HG03378 (cell line): ENCODE measurements around the gene CELF2.
"Not testable (repeated sequence)": the region's sequence is repeated elsewhere in the genome, so short reads cannot be mapped to it uniquely, and the experiment has no call there.

Experiments used
- ATAC-seq: cut with Tn5 transposase; IDR thresholded peaks from one replicate; pipeline ENCODE4 v1.9.1; 2021; ENCODE audit warnings: mild to moderate bottlenecking, moderate library complexity; ENCODE audit not compliant: unreplicated experiment

Gene CELF2

GRCh38 chr10:11017570-11018431, at the start of gene CELF2:
Gene CELF2, plus strand, starts transcription at chr10:11017872. Its CDS starts 218 bp downstream, at chr10:11018090.
- ATAC-seq = peak; percentile 67

DNA sequence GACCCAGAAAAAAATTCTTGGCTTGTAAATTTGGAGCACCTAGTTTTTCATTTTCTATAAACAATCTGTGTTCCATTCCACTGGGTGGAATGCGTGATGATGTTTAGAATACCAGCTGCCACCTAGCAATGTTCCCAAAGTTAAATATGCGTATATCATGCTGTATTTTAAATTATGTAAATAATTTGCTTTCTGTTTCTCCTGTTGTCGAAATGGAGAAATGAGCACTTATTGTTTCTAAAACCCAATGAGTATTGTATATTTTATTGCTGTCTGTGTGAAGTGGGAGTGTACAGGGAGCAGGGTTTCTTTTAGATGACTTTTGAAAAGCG, 49.4 kb upstream of the CELF2 start:
- ATAC-seq = no peak

- ATAC-seq = no peak
Measured at GRCh38 chr10:10973310-10973709, 44.4 kb upstream of the CELF2 start.

GRCh38 chr10:10975647-10976046, 42.0 kb upstream of the CELF2 start:
- ATAC-seq = no peak

DNA sequence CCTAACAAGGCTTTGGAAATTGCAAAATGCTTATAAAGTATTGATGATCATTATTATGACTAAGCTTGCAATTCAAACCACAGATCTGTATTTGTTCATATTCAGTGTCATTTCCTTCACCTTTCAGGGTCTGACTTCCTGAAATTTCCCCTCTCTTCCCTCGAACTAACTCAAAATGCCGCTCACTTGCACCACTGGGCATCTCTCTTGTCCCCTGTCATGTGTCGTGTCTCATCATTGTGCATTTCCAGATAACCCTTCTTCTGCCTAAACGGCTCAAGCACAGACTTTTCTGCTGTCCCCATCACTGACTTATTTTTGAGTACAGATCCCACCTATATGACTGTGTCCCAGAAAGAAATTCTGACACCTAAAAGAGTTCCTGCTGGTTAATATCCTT, 41.0 kb upstream of the CELF2 start:
- no peak for ATAC-seq

DNA sequence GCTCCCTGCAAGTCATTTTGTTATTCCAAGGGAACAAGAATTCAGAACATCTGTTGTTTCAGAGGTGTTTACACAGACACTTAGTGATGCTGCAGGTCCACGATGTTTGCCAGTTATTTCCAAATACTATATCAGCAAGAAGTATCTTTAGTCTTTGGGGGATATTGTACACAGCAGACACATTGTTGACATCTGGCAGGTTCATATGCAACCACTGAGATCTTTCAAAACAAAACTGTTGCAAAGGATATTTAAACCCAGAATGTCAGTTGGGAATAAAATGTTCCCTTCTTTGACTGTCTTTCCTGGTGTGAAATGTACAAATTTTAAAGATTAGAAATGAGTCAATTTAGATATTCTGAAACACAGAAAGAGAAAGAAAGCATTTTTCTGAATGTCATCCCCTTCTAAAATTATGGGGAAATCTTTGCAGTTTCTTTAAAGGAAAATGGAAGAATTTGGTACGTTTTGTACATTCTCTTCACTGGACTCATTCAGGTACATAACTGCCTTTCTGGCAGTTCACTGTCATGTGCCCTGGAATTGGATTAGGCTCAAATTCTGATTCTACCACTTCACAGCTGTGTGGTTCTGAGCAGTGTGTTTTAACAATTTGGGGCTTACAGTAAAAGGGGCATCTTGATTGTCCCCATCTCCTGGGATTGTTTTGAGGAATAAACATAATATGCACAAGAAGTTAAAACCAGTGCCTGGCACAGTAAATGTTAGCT, 40.3 kb upstream of the CELF2 start:
- no peak for ATAC-seq

- no peak for ATAC-seq
Measured at GRCh38 chr10:10977978-10978377, 39.7 kb upstream of the CELF2 start.

DNA sequence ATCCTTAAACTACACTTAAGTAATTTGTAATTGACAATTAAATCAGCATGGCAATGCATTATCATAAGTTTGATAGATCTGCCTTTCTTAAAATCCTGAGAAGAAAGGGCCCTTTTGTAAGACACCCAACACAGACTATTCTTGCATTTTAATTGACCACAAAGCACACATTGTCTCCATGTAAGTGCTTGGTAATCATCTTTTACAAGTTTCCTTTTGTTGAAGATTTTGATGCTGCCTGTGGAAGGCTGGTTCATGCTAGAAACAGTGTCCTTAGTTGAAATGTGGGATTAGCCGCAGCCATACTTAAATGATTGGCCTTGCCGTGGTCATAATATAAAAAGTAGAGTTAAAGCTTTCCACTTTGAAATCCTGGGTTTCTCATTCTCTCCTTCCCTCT, 32.3 kb upstream of the CELF2 start:
- no peak for ATAC-seq

GRCh38 chr10:10986606-10987005, 31.1 kb upstream of the CELF2 start:
- no peak for ATAC-seq

GRCh38 chr10:10987111-10987510, 30.6 kb upstream of the CELF2 start:
- no peak for ATAC-seq

DNA sequence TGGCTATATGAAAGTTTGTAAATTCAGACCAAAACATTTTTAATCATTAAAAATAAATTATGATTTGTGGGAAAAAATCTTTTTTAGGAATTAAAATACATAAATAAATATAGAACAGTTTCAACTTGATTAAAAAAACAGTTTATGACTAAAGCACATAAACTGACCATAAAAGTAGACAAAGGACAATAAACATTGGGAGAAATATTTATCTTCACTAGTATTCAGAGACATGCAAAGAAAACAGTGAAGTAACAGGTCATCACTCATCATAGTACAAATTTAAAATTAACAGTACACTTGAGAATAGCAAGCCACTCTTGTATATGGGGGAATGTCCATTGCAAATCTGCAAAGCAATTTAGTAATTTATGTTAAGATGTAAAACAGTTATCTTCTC, 28.0 kb upstream of the CELF2 start:
- ATAC-seq = no peak

DNA sequence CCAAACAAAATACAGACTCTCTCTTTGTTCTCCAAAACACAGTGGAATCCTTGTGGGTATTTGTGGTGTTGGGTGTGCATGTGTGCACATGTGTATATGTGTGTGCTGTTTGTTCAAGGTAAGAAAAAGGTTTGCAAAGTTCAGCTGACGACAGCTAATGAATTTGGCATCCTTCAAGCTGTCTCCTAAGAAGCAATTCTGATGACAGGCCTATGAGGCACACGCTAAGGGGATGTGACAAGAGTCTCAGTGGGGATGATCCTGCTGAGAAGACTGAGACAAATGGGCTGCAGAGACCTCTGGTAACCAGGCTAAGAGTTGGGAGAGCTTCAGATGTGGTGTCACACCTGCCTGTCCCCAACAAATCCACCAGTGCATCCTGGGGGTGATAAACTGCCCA, 26.5 kb upstream of the CELF2 start:
- no peak for ATAC-seq

DNA sequence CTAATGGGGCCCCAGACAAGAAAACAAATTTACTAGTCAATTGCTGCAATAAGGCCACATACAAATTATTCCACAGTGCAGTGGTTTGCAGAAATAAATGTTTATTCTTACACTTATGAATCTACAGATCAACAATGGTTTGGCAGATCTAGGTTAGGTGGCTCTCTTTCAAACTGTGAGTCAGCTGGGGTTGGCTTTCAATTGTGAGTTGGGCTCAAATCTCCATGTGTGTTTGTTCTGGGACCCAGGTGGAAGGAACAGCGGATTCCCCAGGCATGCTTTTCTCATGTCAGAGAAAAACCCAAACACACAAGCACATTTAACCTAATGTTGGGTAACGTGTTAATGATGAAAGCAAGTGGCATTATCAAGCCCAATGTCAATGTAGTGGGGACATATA, 25.6 kb upstream of the CELF2 start:
- no peak for ATAC-seq

GRCh38 chr10:10992961-10993714, 24.5 kb upstream of the CELF2 start:
- ATAC-seq = no peak

DNA sequence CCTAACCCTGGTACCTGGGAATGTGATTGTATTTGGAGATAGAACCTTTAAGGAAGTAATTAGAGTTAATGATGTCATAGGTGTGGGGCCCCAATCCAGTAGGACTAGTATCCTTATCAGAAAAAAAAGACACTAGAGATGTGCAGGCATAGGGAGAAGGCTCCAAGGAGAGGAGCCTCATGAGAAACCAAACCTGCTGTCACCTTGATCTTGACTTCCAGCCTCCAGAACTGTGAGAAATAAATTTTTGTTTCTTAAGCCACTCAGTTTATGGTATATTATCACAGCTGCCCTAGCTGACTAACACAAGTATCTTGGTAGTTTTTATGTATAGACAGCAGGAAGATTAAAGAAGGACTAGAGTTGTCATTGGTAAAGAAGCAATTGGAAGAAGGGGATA, 23.9 kb upstream of the CELF2 start:
- ATAC-seq = no peak

- ATAC-seq = no peak
Measured at GRCh38 chr10:10994360-10994759, 23.3 kb upstream of the CELF2 start.

GRCh38 chr10:10995120-10995519, 22.6 kb upstream of the CELF2 start:
- no peak for ATAC-seq

DNA sequence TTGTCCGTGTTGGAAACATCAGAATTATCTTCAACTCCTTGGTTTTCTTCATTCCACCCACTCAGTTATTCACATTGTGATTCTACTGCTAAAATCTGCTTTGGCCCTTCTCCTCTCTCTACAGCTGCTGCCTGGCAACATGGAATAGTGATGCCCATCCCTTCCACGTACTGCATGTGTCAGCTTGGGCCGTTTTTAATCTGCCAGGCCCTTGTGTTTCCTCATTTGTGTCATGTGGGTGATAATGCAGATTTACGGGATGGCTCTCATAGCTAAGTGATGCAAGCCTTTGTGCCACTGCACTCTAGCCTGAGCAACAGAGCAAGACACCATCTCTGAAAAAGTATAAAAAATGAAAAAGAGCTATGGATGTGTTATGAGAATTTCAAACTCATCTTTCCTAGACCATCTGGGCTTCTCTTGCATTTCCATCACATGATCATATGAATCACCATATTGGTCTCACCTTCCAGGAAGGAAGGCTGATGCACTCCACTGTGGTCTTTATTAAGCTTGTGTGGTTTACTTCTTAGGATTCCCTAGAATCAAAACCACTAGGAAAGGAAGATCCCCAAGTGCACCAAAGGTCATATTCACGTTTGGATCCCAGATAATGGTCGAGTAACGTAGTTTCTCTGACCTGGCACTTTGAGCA, 20.6 kb upstream of the CELF2 start:
- ATAC-seq = no peak

DNA sequence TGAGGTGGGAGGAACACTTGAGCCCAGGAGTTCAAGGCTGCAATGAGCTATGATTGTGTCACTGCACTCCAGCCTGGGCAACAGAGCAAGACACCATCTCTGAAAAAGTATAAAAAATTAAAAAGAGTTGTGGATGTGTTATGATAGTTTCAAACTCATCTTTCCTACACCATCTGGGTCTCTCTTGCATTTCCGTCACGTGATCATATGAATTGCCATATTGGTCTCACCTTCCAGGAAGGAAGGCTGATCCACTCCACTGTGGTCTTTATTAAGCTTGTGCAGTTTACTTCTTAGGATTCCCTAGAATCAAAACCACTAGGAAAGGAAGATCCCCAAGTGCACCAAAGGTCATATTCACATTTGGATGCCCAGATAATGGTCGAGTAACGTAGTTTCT, 18.2 kb upstream of the CELF2 start:
- not testable (repeated sequence) for ATAC-seq

- ATAC-seq = no peak
Measured at GRCh38 chr10:11002485-11002884, 15.2 kb upstream of the CELF2 start.

DNA sequence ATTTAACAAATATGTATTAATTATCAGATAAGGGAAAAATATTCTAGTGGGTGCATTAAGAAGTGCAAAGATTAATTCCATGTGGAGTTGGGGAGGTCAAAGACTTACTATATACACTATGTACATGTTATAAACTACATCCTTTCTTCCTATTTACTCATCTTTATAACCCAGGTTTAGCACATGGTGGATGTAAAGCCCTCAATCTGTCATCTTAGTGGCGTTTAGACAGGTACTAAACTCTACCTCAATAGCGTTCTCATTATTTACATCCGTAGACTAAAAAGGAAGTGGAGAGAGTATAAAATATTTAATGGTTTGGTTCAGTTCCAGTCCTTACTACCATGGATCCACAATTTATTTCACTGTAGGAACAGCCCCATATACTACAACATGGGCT, 14.8 kb upstream of the CELF2 start:
- ATAC-seq = no peak
